Subcutaneous abdominal adipose tissue (tissue), 5 donors: Measurements from ENCODE around the gene HSPB9.

ENCODE experiments used
- H3K27ac ChIP-seq: one replicate; pipeline ENCODE4 v1.7.0; 2013; ENCODE audit warnings: low read depth, mild to moderate bottlenecking, inconsistent platforms, low read length, moderate library complexity
- H3K27me3 ChIP-seq, 5 donors: one replicate each; pipeline ENCODE4 v1.7.0; 2013; ENCODE audit warnings: low read length in 5 of 5, inconsistent platforms in 1 of 5; ENCODE audit not compliant: control insufficient read depth in 5 of 5, insufficient read depth in 4 of 5
- H3K36me3 ChIP-seq, 5 donors: one replicate each; pipeline ENCODE4 v1.7.0; 2013; ENCODE audit warnings: low read length in 5 of 5; ENCODE audit not compliant: control insufficient read depth in 5 of 5, insufficient read depth in 5 of 5
- H3K4me1 ChIP-seq, 5 donors: one replicate each; pipeline ENCODE4 v1.7.0; 2013; ENCODE audit warnings: low read length in 5 of 5, mild to moderate bottlenecking in 3 of 5, moderate library complexity in 1 of 5; ENCODE audit not compliant: control insufficient read depth in 5 of 5, insufficient read depth in 5 of 5
- H3K4me3 ChIP-seq, 5 donors: one replicate each; pipeline ENCODE4 v1.7.0; 2013; ENCODE audit warnings: low read length in 5 of 5, low read depth in 1 of 5
- H3K9ac ChIP-seq, 5 donors: one replicate each; pipeline ENCODE4 v1.7.0; 2013; ENCODE audit warnings: low read length in 5 of 5, mild to moderate bottlenecking in 4 of 5, moderate library complexity in 3 of 5
- H3K9me3 ChIP-seq, 5 donors: one replicate each; pipeline ENCODE4 v1.7.0; 2013; ENCODE audit warnings: low read length in 5 of 5; ENCODE audit not compliant: control insufficient read depth in 5 of 5
- donor health status: healthy.
- donor health status: healthy.
- donor health status: healthy.
- donor health status: healthy.
- donor health status: healthy.

The HSPB9 gene

DNA sequence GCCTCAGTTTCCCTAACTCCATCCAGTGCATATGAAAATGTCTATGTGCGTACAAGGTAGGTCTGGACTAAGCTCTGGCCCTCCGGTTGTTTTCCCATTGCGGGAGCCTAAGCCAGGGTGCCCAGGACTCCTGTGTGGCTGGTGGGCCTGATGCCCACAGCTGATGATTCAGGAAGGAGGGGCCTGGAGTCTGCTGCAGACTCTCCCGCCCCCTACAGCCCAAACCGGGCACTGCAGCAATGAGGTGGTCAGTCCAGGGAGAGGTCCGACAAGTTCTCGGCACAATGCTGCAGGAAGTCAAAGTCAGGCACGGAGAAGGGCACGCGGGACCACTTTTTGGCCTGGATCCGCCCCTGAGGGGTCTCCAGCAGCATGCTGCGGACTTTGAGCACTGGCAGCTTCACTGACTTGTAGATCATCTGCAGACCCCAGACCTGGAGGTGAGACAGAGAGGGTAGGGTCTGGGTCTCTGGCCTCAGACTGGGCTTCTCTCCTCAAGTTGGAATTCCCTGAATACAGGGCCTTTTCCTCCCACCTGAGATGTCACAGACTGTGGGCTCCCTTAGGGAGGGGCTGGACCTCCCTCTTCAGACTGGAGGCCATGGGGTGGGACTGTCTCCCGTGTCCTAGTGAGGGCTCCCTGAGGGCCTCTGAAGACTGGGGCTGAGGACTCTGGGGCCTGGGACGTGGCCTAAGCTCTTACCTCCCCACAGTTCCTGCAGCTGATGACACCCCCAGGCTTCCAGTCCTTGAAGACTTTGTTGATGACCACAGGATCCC, 20.9 kb upstream of the HSPB9 start:
- H3K4me1 ChIP-seq = peaks cover 0 to 14% (median 7%) of the 10 kb centered on the region in 5 donors
- H3K9ac ChIP-seq = peak overlapping the region in 1 of 5 donors; percentile 25
- no peak overlapping the region for H3K4me3 ChIP-seq
- no peak overlapping the region for H3K27ac ChIP-seq
- no peaks in the 10 kb centered on the region for H3K9me3 ChIP-seq
- H3K27me3 ChIP-seq = peaks cover 12 to 15% (median 15%) of the 10 kb centered on the region in 5 donors
- H3K36me3 ChIP-seq = peaks cover 0 to 29% (median 25%) of the 10 kb centered on the region in 5 donors

DNA sequence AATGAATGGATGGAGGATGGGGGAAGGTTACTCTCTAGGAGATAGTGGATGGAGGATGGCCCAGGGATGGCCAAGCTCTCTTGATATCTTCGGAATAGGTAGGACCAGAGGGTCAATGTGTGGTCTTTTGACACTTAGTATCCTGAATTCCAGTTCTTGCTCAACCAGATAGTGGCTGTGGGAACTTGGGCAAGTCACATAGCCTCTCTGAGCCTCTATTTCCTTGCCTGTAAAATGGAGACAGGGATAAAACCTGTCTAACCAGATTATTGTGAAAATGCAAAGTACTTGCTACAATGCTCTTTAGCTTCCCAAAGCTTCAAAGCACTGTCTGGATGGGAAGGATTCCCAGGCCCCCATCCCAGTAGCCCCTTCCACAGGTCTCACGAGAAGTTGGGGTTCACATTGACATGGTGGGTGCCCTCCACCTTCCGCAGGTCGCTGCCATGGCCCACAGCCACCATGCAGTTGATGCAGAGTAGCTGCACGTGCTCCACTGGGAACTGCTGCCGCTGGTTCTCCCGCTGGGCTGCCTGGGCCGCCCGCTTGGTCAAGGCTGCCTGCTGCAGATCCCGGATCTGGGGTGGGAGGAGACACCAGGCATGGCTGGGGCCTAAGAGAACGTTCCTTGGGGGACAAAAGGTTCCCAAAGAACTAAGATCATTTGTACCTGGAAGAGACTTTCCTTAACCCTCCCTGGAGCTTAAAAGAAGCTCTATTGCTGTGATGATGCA, 19.2 kb upstream of the HSPB9 start:
- Histone ChIP-seq H3K27ac (no peak overlapping the region), H3K9ac (no peak overlapping the region), H3K36me3 (peaks cover 0 to 35% (median 31%) of the 10 kb centered on the region in 5 donors), H3K27me3 (no peaks in the 10 kb centered on the region), H3K4me3 (no peak overlapping the region), H3K9me3 (no peaks in the 10 kb centered on the region), H3K4me1 (peaks cover 0 to 9% (median 4%) of the 10 kb centered on the region in 5 donors)

DNA sequence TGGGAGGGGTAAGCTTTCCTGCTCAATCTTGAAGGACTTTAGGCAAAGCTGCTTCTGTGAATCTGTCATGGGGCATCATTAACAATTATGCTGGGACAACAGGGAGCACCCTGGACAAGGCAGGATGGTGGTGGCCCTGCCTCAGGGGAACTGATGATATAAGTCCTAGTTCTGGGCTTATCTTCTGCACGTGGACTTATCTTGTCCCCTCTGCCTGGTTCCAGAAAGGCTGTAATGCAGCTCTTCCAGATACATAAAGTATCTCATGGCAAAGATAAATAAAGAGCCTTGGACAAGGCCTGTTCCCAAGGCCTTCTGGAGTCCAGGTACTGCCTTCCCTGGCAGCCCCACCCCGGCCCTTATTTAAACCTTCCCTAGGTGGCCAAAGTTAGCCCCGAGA, 18.3 kb upstream of the HSPB9 start:
- H3K9me3 ChIP-seq = no peaks in the 10 kb centered on the region
- H3K27me3 ChIP-seq = no peaks in the 10 kb centered on the region
- H3K4me3 ChIP-seq = no peak overlapping the region
- H3K4me1 ChIP-seq = peaks cover 0 to 9% (median 4%) of the 10 kb centered on the region in 5 donors
- peaks cover 0 to 44% (median 40%) of the 10 kb centered on the region in 5 donors for H3K36me3 ChIP-seq
- no peak overlapping the region for H3K9ac ChIP-seq
- no peak overlapping the region for H3K27ac ChIP-seq

GRCh38 chr17:42106009-42106408, 16.6 kb upstream of the HSPB9 start:
- no peak overlapping the region for H3K9ac ChIP-seq
- H3K4me3 ChIP-seq = no peak overlapping the region
- peaks cover 0 to 12% (median 4%) of the 10 kb centered on the region in 5 donors for H3K4me1 ChIP-seq
- no peaks in the 10 kb centered on the region for H3K27me3 ChIP-seq
- no peak overlapping the region for H3K27ac ChIP-seq
- peaks cover 0 to 53% (median 46%) of the 10 kb centered on the region in 5 donors for H3K36me3 ChIP-seq
- H3K9me3 ChIP-seq = no peaks in the 10 kb centered on the region

DNA sequence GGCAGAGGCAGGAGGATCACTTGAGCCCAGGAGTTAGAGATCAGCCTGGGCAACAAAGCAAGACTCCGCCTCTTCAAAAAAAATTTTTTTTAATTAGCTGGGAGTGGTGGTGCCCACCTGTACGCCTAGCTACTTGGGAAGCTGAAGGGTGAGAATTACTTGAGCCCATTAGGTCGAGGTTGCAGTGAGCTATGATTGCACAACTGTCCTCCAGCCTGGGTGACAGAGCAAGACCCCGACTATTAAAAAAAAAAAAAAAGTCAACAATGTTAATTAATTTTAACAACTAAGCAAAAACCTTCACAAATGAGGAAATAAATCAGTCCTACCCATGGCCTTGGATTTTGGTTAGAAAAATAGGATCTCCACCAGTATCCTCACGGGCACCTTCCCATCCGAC, 15.5 kb upstream of the HSPB9 start:
- peaks cover 4 to 16% (median 10%) of the 10 kb centered on the region in 5 donors for H3K4me1 ChIP-seq
- H3K9me3 ChIP-seq = no peaks in the 10 kb centered on the region
- H3K36me3 ChIP-seq = peaks cover 0 to 56% (median 48%) of the 10 kb centered on the region in 5 donors
- H3K9ac ChIP-seq = no peak overlapping the region
- no peak overlapping the region for H3K4me3 ChIP-seq
- no peak overlapping the region for H3K27ac ChIP-seq
- no peaks in the 10 kb centered on the region for H3K27me3 ChIP-seq

DNA sequence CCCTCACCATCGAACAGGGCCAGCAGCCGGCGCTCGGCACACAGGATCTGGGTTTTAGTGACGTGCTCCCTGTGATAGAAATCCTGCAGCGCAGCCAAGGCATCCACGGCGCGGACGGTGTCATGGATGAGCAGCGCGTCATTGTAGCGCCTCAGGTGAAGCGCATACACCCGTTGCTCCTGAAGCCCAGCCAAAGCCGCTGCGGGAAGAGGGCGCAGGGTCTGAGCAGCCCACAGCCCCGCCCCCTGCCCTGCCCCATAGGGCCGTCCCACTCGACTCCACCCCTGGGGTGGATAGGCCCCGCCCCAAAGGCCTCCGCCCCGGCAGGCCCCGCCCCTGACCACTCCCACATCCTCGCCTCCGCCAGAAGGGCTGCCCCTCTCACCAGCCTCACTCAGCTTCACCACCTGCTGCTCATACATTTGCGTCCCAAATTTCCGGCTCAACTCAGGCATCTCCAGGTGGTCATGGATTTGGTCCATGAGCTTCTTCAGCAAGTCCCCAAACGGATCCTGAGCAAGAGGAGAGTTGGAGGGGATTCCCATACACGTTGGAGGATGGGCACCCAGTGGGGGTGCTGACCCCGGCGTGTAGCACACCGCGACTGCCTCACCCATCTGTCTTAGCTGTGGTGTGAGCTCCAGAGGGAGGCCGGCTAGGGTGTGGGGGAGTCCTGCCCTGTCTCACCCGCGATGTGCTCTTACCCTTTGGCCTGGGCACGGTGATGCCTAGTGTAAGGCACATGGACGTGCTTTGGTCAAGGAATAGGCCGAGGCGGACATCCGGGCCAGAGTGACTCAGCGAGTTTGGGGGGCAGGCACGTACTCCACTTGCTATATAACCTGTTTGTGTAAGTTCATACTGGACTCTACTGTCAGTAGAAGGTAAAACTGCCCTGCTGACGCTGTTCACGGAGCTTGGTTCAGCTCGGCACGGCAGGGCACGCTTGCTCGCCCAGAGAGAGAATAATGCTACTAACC, 14.7 kb upstream of the HSPB9 start:
- Histone ChIP-seq H3K4me3 (no peak overlapping the region), H3K27me3 (no peaks in the 10 kb centered on the region), H3K9me3 (no peaks in the 10 kb centered on the region), H3K9ac (no peak overlapping the region), H3K27ac (no peak overlapping the region), H3K4me1 (peaks cover 7 to 18% (median 15%) of the 10 kb centered on the region in 5 donors), H3K36me3 (peaks cover 0 to 55% (median 47%) of the 10 kb centered on the region in 5 donors)

DNA sequence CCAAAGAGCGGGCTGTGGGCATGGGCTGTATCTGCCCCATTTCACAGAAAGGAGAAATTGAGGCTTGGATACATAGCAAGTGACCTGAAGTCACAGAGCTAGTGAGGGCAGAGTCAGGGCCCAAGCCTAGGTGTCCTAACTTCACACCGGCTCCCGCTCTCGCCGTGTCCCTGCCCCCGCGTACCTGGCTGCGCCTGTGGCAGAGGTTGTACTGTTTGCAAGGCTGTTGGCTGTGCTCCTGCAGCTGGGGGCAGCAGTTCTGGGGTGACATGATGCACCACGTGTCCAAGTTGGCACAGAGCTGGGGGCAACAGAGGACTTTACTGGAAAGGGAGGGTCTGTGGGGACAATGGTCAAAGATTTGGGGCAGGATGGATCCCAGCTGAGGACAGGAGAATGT, 13.5 kb upstream of the HSPB9 start:
- Histone ChIP-seq H3K36me3 (peaks cover 0 to 54% (median 45%) of the 10 kb centered on the region in 5 donors), H3K9me3 (no peaks in the 10 kb centered on the region), H3K9ac (no peak overlapping the region), H3K4me1 (peaks cover 8 to 23% (median 20%) of the 10 kb centered on the region in 5 donors), H3K27me3 (no peaks in the 10 kb centered on the region), H3K27ac (no peak overlapping the region), H3K4me3 (no peak overlapping the region)

DNA sequence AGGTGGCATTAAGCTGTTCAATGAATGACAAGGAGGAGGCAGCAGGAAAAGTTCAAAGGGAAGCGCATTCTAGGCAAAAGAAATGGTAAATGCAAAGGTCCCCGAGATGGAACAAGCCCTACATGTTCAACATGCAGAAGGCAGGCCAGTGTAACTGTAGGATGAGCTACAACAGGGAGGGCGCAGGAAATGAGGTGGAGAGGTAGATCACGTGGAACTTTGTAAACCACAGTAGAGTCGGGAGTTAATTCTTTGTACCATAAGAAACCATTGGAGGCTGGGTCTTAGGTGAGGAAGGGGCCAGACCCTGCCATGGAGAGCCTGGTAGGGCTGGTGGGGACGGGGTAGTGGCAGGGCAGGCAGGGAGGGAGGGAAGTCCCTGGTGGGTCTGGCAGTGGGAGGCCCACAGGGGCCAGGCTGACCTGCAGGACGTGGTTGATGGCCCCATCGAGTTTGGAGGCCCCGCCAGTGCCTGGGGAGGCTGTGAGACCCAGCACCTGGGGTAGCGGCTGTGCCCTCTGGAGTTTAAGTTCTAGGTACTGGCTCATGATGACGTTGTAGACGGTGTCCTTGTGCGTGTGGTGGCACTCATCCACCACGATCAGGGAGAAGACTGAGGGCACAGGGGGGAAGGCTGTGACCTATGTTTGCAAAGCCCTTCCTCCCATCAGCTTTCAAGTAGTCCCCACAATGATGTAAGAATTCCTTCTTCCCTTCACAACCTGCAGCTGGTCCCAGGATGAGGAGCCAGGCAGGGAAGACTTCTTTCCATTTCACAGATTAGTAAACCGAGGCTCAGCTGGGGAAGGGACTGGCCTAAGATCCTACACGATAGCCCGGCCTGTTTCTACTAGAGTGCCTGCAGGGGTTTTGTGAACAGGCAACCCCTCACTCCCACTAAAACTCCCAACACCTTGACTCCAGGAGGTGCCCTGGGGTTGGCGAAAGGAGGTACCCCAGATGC, 12.0 kb upstream of the HSPB9 start:
- Histone ChIP-seq H3K9me3 (no peaks in the 10 kb centered on the region), H3K4me3 (no peak overlapping the region), H3K4me1 (peaks cover 8 to 23% (median 20%) of the 10 kb centered on the region in 5 donors), H3K9ac (no peak overlapping the region), H3K36me3 (peaks cover 0 to 51% (median 42%) of the 10 kb centered on the region in 5 donors), H3K27ac (no peak overlapping the region), H3K27me3 (no peaks in the 10 kb centered on the region)

DNA sequence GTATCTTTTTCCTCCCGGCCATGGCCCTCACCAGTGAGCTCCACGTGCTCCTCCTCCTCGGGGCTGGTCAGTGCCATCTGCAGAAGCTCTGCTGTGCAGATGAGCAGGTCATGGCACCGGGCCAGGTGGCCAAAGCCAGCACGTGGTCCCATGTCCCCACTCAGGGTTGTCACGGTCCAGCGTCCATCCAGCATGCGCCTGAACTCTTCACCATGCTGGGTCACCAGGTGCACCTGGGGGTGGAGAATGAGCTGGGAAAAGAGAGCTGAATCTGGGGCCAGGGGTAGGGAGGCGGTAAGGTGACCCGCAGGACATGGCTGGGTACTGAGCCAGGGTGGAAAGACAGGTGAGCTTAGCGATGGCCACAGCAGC, 11.4 kb upstream of the HSPB9 start:
- H3K27ac ChIP-seq = peak overlapping the region; percentile 90
- H3K36me3 ChIP-seq = peaks cover 0 to 49% (median 40%) of the 10 kb centered on the region in 5 donors
- H3K27me3 ChIP-seq = no peaks in the 10 kb centered on the region
- no peaks in the 10 kb centered on the region for H3K9me3 ChIP-seq
- H3K4me1 ChIP-seq = peaks cover 8 to 23% (median 20%) of the 10 kb centered on the region in 5 donors
- peak overlapping the region in 3 of 5 donors; percentile 81 to 93 (median 85) for H3K9ac ChIP-seq
- peak overlapping the region in 4 of 5 donors; percentile 71 to 94 (median 81) for H3K4me3 ChIP-seq
